ENCODE results near the gene MRPS6.
A peak's percentile ranks its signal among the peaks of the same experiment; 100 is the strongest.

MRPS6 gene

GRCh38 chr21:34133392-34133791 is 60.0 kb downstream of the MRPS6 start:
- WGBS, 2 experiments (ENCODE audit: insufficient coverage in 2 of 2) = 88% methylated on average over 1 of the region's 1 CpG; no CpG with 5 or more reads in 1 of the 2 experiments
- Histone ChIP-seq H3K27ac (ENCODE audit: low read depth, low read length, severe bottlenecking) (no peak overlapping the region), H3K9me3 (ENCODE audit: control insufficient read depth, low read length) (no peaks in the 10 kb centered on the region), H3K4me3 (ENCODE audit: extremely low read depth, insufficient read depth, low read length, poor library complexity, severe bottlenecking) (no peak overlapping the region), H3K4me1 (ENCODE audit: control insufficient read depth, insufficient read depth, low read length, poor library complexity, severe bottlenecking) (peaks cover 33% of the 10 kb centered on the region), H3K36me3 (ENCODE audit: control insufficient read depth, insufficient read depth, low read length) (peaks cover 66% of the 10 kb centered on the region)

- Histone ChIP-seq H3K4me3 (ENCODE audit: extremely low read depth, insufficient read depth, low read length, poor library complexity, severe bottlenecking) (no peak overlapping the region), H3K27ac (ENCODE audit: low read depth, low read length, severe bottlenecking) (no peak overlapping the region), H3K36me3 (ENCODE audit: control insufficient read depth, insufficient read depth, low read length) (peaks cover 66% of the 10 kb centered on the region), H3K9me3 (ENCODE audit: control insufficient read depth, low read length) (no peaks in the 10 kb centered on the region), H3K4me1 (ENCODE audit: control insufficient read depth, insufficient read depth, low read length, poor library complexity, severe bottlenecking) (peaks cover 29% of the 10 kb centered on the region)
- WGBS, 2 experiments (ENCODE audit: insufficient coverage in 2 of 2) = 93 to 100% methylated on average over 2 of the region's 2 CpGs
Measured at GRCh38 chr21:34133802-34134201, 60.4 kb downstream of the MRPS6 start.

- peaks cover 73% of the 10 kb centered on the region for H3K36me3 ChIP-seq (ENCODE audit: control insufficient read depth, insufficient read depth, low read length)
- H3K4me1 ChIP-seq (ENCODE audit: control insufficient read depth, insufficient read depth, low read length, poor library complexity, severe bottlenecking) = peaks cover 16% of the 10 kb centered on the region
- H3K9me3 ChIP-seq (ENCODE audit: control insufficient read depth, low read length) = no peaks in the 10 kb centered on the region
- H3K4me3 ChIP-seq (ENCODE audit: extremely low read depth, insufficient read depth, low read length, poor library complexity, severe bottlenecking) = no peak overlapping the region
- WGBS, 2 experiments (ENCODE audit: insufficient coverage in 2 of 2) = 89 to 96% methylated on average over 3 to 4 of the region's 5 CpGs
- H3K27ac ChIP-seq (ENCODE audit: low read depth, low read length, severe bottlenecking) = no peak overlapping the region
Measured at GRCh38 chr21:34135330-34135729, 62.0 kb downstream of the MRPS6 start.

DNA sequence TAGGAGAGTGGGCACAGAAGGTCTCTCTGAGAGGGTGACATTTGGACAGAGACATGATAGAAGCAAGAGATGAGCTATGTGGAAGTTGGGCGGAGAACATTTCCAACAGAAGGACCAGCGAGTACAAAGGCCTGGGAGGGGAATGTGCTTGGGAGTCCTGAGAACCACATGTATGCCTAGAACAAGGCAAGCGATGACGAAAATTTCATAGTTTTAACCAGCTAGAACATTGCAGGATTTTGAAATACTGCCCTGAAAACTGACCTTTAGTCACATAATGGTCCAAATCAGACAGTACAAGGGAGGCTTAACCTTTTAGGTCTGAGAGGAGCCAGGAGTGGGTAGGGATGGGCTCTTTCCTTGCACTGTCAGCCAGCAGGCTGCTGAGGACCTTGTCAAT is 68.0 kb downstream of the MRPS6 start:
- WGBS, 2 experiments (ENCODE audit: insufficient coverage in 2 of 2) = 96 to 97% methylated on average over 4 of the region's 4 CpGs
- no peak overlapping the region for H3K27ac ChIP-seq (ENCODE audit: low read depth, low read length, severe bottlenecking)
- H3K9me3 ChIP-seq (ENCODE audit: control insufficient read depth, low read length) = peaks cover 9% of the 10 kb centered on the region
- H3K36me3 ChIP-seq (ENCODE audit: control insufficient read depth, insufficient read depth, low read length) = peaks cover 72% of the 10 kb centered on the region
- H3K4me1 ChIP-seq (ENCODE audit: control insufficient read depth, insufficient read depth, low read length, poor library complexity, severe bottlenecking) = no peaks in the 10 kb centered on the region
- no peak overlapping the region for H3K4me3 ChIP-seq (ENCODE audit: extremely low read depth, insufficient read depth, low read length, poor library complexity, severe bottlenecking)

DNA sequence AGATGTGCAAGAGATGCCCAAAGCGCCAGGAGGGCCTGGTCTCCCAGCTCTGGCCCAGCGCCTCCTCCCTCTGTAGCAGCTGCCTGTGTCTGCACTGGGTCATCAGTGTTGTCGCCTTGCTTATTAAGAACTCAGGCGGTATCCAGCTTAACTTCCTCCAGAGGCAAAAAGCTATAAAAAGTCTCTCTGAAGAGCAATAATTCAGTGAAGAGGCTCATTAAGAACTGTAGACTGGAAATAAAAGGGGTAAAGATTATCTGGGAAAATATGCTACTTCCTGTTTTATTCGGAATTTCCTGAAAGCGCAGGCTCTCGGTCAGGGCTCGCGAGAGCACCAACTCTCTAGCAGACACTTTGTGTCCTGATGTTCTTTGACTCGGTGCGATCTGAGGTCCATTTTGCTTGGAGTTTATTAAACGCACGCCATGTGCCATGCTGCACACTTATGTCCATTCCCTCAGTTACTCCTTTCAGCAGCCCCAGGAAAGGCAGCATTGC is 70.4 kb downstream of the MRPS6 start:
- no peak overlapping the region for H3K27ac ChIP-seq (ENCODE audit: low read depth, low read length, severe bottlenecking)
- H3K9me3 ChIP-seq (ENCODE audit: control insufficient read depth, low read length) = peaks cover 9% of the 10 kb centered on the region
- WGBS, 2 experiments (ENCODE audit: insufficient coverage in 2 of 2) = 95 to 97% methylated on average over 11 to 12 of the region's 13 CpGs
- H3K36me3 ChIP-seq (ENCODE audit: control insufficient read depth, insufficient read depth, low read length) = peaks cover 78% of the 10 kb centered on the region
- H3K4me1 ChIP-seq (ENCODE audit: control insufficient read depth, insufficient read depth, low read length, poor library complexity, severe bottlenecking) = no peaks in the 10 kb centered on the region
- no peak overlapping the region for H3K4me3 ChIP-seq (ENCODE audit: extremely low read depth, insufficient read depth, low read length, poor library complexity, severe bottlenecking)

DNA sequence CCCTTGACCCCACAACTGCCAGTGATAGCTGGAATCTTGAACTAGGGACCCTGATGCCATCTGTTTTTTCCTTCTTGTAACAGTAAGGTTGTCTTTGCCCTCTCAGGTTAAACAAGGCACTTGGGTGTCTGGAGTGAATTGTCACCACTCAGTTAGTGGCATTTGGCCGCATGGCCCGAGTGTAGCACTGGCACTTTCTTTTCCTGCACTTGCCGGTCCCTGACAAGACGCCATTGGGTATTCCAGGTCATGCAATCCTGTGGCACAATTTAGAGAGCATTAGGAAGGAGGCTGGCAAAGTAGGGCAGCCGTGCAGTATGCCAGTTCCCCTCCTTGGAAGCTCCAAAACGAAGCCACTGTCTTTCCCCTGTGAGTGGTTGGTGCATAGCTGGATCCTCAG is 70.8 kb downstream of the MRPS6 start:
- Histone ChIP-seq H3K9me3 (ENCODE audit: control insufficient read depth, low read length) (peaks cover 9% of the 10 kb centered on the region), H3K4me3 (ENCODE audit: extremely low read depth, insufficient read depth, low read length, poor library complexity, severe bottlenecking) (no peak overlapping the region), H3K4me1 (ENCODE audit: control insufficient read depth, insufficient read depth, low read length, poor library complexity, severe bottlenecking) (no peaks in the 10 kb centered on the region), H3K27ac (ENCODE audit: low read depth, low read length, severe bottlenecking) (no peak overlapping the region), H3K36me3 (ENCODE audit: control insufficient read depth, insufficient read depth, low read length) (peaks cover 83% of the 10 kb centered on the region)
- WGBS, 2 experiments (ENCODE audit: insufficient coverage in 2 of 2) = 93 to 97% methylated on average over 5 to 6 of the region's 6 CpGs

- peaks cover 71% of the 10 kb centered on the region for H3K36me3 ChIP-seq (ENCODE audit: control insufficient read depth, insufficient read depth, low read length)
- H3K27ac ChIP-seq (ENCODE audit: low read depth, low read length, severe bottlenecking) = peak overlapping the region; percentile 25
- H3K4me3 ChIP-seq (ENCODE audit: extremely low read depth, insufficient read depth, low read length, poor library complexity, severe bottlenecking) = no peak overlapping the region
- peaks cover 16% of the 10 kb centered on the region for H3K9me3 ChIP-seq (ENCODE audit: control insufficient read depth, low read length)
- H3K4me1 ChIP-seq (ENCODE audit: control insufficient read depth, insufficient read depth, low read length, poor library complexity, severe bottlenecking) = no peaks in the 10 kb centered on the region
- 97 to 100% methylated on average over 8 to 9 of the region's 10 CpGs for whole genome bisulfite sequencing, 2 experiments (ENCODE audit: insufficient coverage in 2 of 2)
Measured at GRCh38 chr21:34147792-34148418, 74.5 kb downstream of the MRPS6 start.

- Histone ChIP-seq H3K4me3 (ENCODE audit: extremely low read depth, insufficient read depth, low read length, poor library complexity, severe bottlenecking) (no peak overlapping the region), H3K27ac (ENCODE audit: low read depth, low read length, severe bottlenecking) (no peak overlapping the region), H3K9me3 (ENCODE audit: control insufficient read depth, low read length) (peaks cover 16% of the 10 kb centered on the region), H3K36me3 (ENCODE audit: control insufficient read depth, insufficient read depth, low read length) (peaks cover 66% of the 10 kb centered on the region), H3K4me1 (ENCODE audit: control insufficient read depth, insufficient read depth, low read length, poor library complexity, severe bottlenecking) (no peaks in the 10 kb centered on the region)
- 100% methylated on average over 1 of the region's 3 CpGs; no CpG with 5 or more reads in 1 of the 2 experiments for WGBS, 2 experiments (ENCODE audit: insufficient coverage in 2 of 2)
Measured at GRCh38 chr21:34148419-34148804, 75.0 kb downstream of the MRPS6 start.

DNA sequence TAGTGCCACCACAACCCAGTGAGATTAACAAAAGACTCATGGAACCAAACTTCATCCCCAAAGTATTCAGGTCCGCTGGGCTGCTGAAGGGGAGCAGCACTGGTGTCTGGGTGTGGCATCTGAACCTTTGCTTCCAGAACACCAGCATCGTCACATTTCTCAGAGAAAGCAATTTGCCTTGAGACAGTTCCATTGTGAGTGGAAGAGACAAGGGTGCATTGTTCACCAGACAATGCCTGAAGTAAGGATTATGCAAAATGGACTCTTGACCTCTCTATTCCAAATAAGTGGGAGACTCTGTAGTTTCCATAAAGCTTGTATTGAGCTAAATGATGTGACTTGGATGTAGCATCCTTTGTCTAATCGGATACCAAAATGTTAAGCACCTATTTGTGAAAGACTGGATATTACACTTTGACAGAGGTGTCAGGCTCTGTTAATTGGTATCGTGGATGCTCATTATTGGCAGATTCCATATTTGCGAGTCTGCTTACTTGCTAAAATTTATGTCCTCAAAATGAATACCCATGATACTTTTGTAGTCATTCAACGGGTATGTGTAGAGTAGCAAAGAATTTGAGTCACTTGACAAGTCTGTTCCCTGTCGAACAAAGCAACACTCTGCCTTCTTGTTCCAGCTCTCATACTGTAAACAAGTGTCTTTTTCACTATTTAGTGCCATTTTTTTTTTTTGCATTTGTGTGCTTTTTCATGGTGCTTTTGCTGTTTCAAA is 75.6 kb downstream of the MRPS6 start:
- Histone ChIP-seq H3K27ac (ENCODE audit: low read depth, low read length, severe bottlenecking) (no peak overlapping the region), H3K4me3 (ENCODE audit: extremely low read depth, insufficient read depth, low read length, poor library complexity, severe bottlenecking) (no peak overlapping the region), H3K36me3 (ENCODE audit: control insufficient read depth, insufficient read depth, low read length) (peaks cover 65% of the 10 kb centered on the region), H3K4me1 (ENCODE audit: control insufficient read depth, insufficient read depth, low read length, poor library complexity, severe bottlenecking) (no peaks in the 10 kb centered on the region), H3K9me3 (ENCODE audit: control insufficient read depth, low read length) (peaks cover 16% of the 10 kb centered on the region)
- WGBS, 2 experiments (ENCODE audit: insufficient coverage in 2 of 2) = 94 to 100% methylated on average over 4 to 6 of the region's 7 CpGs

- Histone ChIP-seq H3K36me3 (ENCODE audit: control insufficient read depth, insufficient read depth, low read length) (peaks cover 36% of the 10 kb centered on the region), H3K9me3 (ENCODE audit: control insufficient read depth, low read length) (peaks cover 7% of the 10 kb centered on the region), H3K4me3 (ENCODE audit: extremely low read depth, insufficient read depth, low read length, poor library complexity, severe bottlenecking) (no peak overlapping the region), H3K4me1 (ENCODE audit: control insufficient read depth, insufficient read depth, low read length, poor library complexity, severe bottlenecking) (no peaks in the 10 kb centered on the region), H3K27ac (ENCODE audit: low read depth, low read length, severe bottlenecking) (no peak overlapping the region)
- 90 to 93% methylated on average over 5 of the region's 5 CpGs for WGBS, 2 experiments (ENCODE audit: insufficient coverage in 2 of 2)
Measured at GRCh38 chr21:34152500-34152899, 79.1 kb downstream of the MRPS6 start.

DNA sequence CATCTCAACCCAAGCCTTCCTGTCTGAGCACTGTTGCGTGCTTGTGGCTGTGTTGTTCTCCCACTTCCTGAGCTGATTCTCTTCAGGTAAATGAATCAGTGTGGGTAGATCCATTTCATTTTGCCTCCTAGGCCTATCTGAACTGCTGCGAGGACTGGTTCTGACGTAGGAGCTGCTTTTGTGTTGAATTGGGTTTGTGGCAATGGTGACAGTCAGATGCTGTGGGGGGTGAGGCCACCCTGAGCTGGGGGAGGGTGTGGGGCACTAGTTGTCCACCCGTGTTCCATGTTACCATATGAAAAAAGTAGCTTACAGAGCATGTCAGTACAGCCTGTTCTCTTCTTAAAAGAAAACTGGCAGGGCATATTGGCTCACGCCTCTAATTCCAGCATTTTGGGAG is 81.5 kb downstream of the MRPS6 start:
- WGBS, 2 experiments (ENCODE audit: insufficient coverage in 2 of 2) = 98 to 100% methylated on average over 4 of the region's 5 CpGs
- H3K36me3 ChIP-seq (ENCODE audit: control insufficient read depth, insufficient read depth, low read length) = peaks cover 28% of the 10 kb centered on the region

More for the DNA sequence above, 81.5 kb downstream of the MRPS6 start:
- Histone ChIP-seq H3K27ac (ENCODE audit: low read depth, low read length, severe bottlenecking) (no peak overlapping the region), H3K4me1 (ENCODE audit: control insufficient read depth, insufficient read depth, low read length, poor library complexity, severe bottlenecking) (no peaks in the 10 kb centered on the region), H3K9me3 (ENCODE audit: control insufficient read depth, low read length) (peaks cover 12% of the 10 kb centered on the region), H3K4me3 (ENCODE audit: extremely low read depth, insufficient read depth, low read length, poor library complexity, severe bottlenecking) (no peak overlapping the region)
